SK-N-SH treated with all-trans-retinoic acid at 6 μM for 48 hours (cell line): ENCODE data around the gene FCER2.
A peak's percentile ranks its signal among the peaks of the same experiment; 100 is the strongest.

ENCODE experiments used
- ATAC-seq: fragments of 200-7000 bp; cut with Tn5 transposase; 3 replicates; pipeline ENCODE4 v1.9.1; 2020; ENCODE audit warnings: mild to moderate bottlenecking, moderate library complexity
- BACH2 ChIP-seq: fragments of 250-450 bp; sonication (Bioruptor Pico); IDR thresholded peaks from 2 replicates; pipeline ENCODE4 v1.9.0; 2021; ENCODE audit warnings: mild to moderate bottlenecking, borderline replicate concordance
- CSDC2 ChIP-seq: fragments of 250-450 bp; sonication (Bioruptor Pico); IDR thresholded peaks from 2 replicates; pipeline ENCODE4 v1.5.0; 2020; ENCODE audit warnings: mild to moderate bottlenecking, moderate library complexity
- CSRNP3 ChIP-seq: fragments of 250-450 bp; sonication (Bioruptor Pico); IDR thresholded peaks from 2 replicates; pipeline ENCODE4 v1.5.1; 2021; ENCODE audit warnings: mild to moderate bottlenecking, moderate library complexity
- ESRRG ChIP-seq: fragments of 250-450 bp; sonication (Bioruptor Pico); IDR thresholded peaks from 2 replicates; pipeline ENCODE4 v1.6.1; 2021; ENCODE audit warnings: mild to moderate bottlenecking
- GLIS3 ChIP-seq: fragments of 250-450 bp; sonication (Bioruptor Pico); IDR thresholded peaks from 2 replicates; pipeline ENCODE4 v1.5.0; 2020; ENCODE audit warnings: mild to moderate bottlenecking, moderate library complexity
- ISL1 ChIP-seq: fragments of 250-450 bp; sonication (Bioruptor Pico); IDR thresholded peaks from 2 replicates; pipeline ENCODE4 v2.1.2; 2022; ENCODE audit warnings: mild to moderate bottlenecking, moderate library complexity
- OSR1 ChIP-seq: fragments of 250-450 bp; sonication (Bioruptor Pico); IDR thresholded peaks from 2 replicates; pipeline ENCODE4 v1.8.0; 2022; ENCODE audit warnings: moderate library complexity, mild to moderate bottlenecking, inconsistent platforms
- RARB ChIP-seq: fragments of 250-450 bp; sonication (Bioruptor Pico); IDR thresholded peaks from 2 replicates; pipeline ENCODE4 v1.8.0; 2021; ENCODE audit warnings: mild to moderate bottlenecking, moderate library complexity
- TCF4 ChIP-seq: fragments of 250-450 bp; sonication (Bioruptor Pico); IDR thresholded peaks from 2 replicates; pipeline ENCODE4 v1.8.0; 2021; ENCODE audit warnings: mild to moderate bottlenecking, moderate library complexity, borderline replicate concordance
- TSHZ2 ChIP-seq: fragments of 250-450 bp; sonication (Bioruptor Pico); IDR thresholded peaks from 2 replicates; pipeline ENCODE4 v1.5.0; 2020; ENCODE audit warnings: mild to moderate bottlenecking, moderate library complexity
- ZC3H10 ChIP-seq: fragments of 250-450 bp; sonication (Bioruptor Pico); IDR thresholded peaks from 2 replicates; pipeline ENCODE4 v1.5.1; 2021; ENCODE audit warnings: mild to moderate bottlenecking, moderate library complexity
- ZFP3 ChIP-seq: fragments of 250-450 bp; sonication (Bioruptor Pico); IDR thresholded peaks from 2 replicates; pipeline ENCODE4 v1.5.0; 2020; ENCODE audit warnings: mild to moderate bottlenecking, moderate library complexity
- ZFP30 ChIP-seq: fragments of 450-650 bp; formaldehyde crosslinking; IDR thresholded peaks from 2 replicates; pipeline ENCODE4 v1.5.0; 2022; ENCODE audit warnings: mild to moderate bottlenecking, moderate library complexity
- ZNF565 ChIP-seq: fragments of 450-650 bp; formaldehyde crosslinking; conservative IDR thresholded peaks from 2 replicates; pipeline ENCODE4 v1.5.0; 2020; ENCODE audit warnings: low read depth, mild to moderate bottlenecking, moderate library complexity
- ZNF70 ChIP-seq: fragments of 450-650 bp; formaldehyde crosslinking; IDR thresholded peaks from 2 replicates; pipeline ENCODE4 v1.5.0; 2020; ENCODE audit warnings: mild to moderate bottlenecking, moderate library complexity
- ZNF8 ChIP-seq: fragments of 450-650 bp; formaldehyde crosslinking; IDR thresholded peaks from 2 replicates; pipeline ENCODE4 v1.5.0; 2020; ENCODE audit warnings: mild to moderate bottlenecking, moderate library complexity
- TF ChIP-seq, protein P1 (sequence below): fragments of 250-450 bp; sonication (Bioruptor Pico); IDR thresholded peaks from 2 replicates; pipeline ENCODE4 v1.8.0; 2021; ENCODE audit warnings: low read depth, mild to moderate bottlenecking, moderate library complexity, borderline replicate concordance

FCER2 gene

GRCh38 chr19:7705387-7706187, 3.7 kb upstream of the FCER2 start:
- no peak for ATAC-seq

GRCh38 chr19:7704280-7705060, 2.5 kb upstream of the FCER2 start:
- ATAC-seq: no peak
- TF ChIP-seq ZC3H10 (CRISPR knock-in tag) (no peak), ZNF565 (no peak), CSDC2 (CRISPR knock-in tag) (no peak), BACH2 (CRISPR knock-in tag) (no peak), CSRNP3 (CRISPR knock-in tag) (no peak), ISL1 (CRISPR knock-in tag) (no peak), ZFP3 (no peak), TCF4 (no peak), GLIS3 (CRISPR knock-in tag) (no peak), ZNF8 (CRISPR knock-in tag) (no peak), ZFP30 (CRISPR knock-in tag) (no peak), RARB (CRISPR knock-in tag) (no peak)
- TF ChIP-seq, protein P1, sequence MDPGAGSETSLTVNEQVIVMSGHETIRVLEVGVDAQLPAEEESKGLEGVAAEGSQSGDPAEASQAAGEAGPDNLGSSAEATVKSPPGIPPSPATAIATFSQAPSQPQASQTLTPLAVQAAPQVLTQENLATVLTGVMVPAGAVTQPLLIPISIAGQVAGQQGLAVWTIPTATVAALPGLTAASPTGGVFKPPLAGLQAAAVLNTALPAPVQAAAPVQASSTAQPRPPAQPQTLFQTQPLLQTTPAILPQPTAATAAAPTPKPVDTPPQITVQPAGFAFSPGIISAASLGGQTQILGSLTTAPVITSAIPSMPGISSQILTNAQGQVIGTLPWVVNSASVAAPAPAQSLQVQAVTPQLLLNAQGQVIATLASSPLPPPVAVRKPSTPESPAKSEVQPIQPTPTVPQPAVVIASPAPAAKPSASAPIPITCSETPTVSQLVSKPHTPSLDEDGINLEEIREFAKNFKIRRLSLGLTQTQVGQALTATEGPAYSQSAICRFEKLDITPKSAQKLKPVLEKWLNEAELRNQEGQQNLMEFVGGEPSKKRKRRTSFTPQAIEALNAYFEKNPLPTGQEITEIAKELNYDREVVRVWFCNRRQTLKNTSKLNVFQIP (CRISPR knock-in tag): no peak

More at GRCh38 chr19:7705387-7706187, 3.7 kb upstream of the FCER2 start:
- TF ChIP-seq RARB (CRISPR knock-in tag) (no peak), OSR1 (no peak), TCF4 (no peak), ESRRG (CRISPR knock-in tag) (no peak), ZNF70 (no peak)

GRCh38 chr19:7703332-7703731, 1.4 kb upstream of the FCER2 start:
- no peak for TF ChIP-seq CSRNP3 (CRISPR knock-in tag)
- TF ChIP-seq RARB (CRISPR knock-in tag): no peak
- TF ChIP-seq, protein P1 (CRISPR knock-in tag): no peak
- TF ChIP-seq TCF4: no peak
- TF ChIP-seq TSHZ2 (CRISPR knock-in tag): no peak
- no peak for TF ChIP-seq BACH2 (CRISPR knock-in tag)

More at GRCh38 chr19:7703332-7703731, 1.4 kb upstream of the FCER2 start:
- peak; percentile 18; the same call in 1 of the 3 replicates for ATAC-seq
